LNCAP (cell line): ENCODE results near the gene LEMD1.

Experiments
- CTCF ChIP-seq: fragments of 450-650 bp; IDR thresholded peaks from 2 replicates; pipeline ENCODE4 v1.5.1; 2017; ENCODE audit warnings: mild to moderate bottlenecking

Gene LEMD1

GRCh38 chr1:205376739-205377138, 45.1 kb downstream of the LEMD1 start:
- no peak for TF ChIP-seq CTCF

- TF ChIP-seq CTCF: no peak
These were observed 45.9 kb downstream of the LEMD1 start for GRCh38 chr1:205375835-205376545.

GRCh38 chr1:205374210-205375078, 47.4 kb downstream of the LEMD1 start:
- TF ChIP-seq CTCF: no peak

GRCh38 chr1:205373798-205374175, 48.1 kb downstream of the LEMD1 start:
- no peak for TF ChIP-seq CTCF

- TF ChIP-seq CTCF: no peak
These were observed 48.6 kb downstream of the LEMD1 start for GRCh38 chr1:205373022-205373797.

GRCh38 chr1:205371871-205372660, 49.8 kb downstream of the LEMD1 start:
- TF ChIP-seq CTCF: no peak

GRCh38 chr1:205370780-205371179, 51.1 kb downstream of the LEMD1 start:
- no peak for TF ChIP-seq CTCF
